HG03175 (cell line): Measurements from ENCODE around the gene GJA10.

ENCODE experiments used
- ATAC-seq: cut with Tn5 transposase; IDR thresholded peaks from one replicate; pipeline ENCODE4 v1.9.1; 2021; ENCODE audit warnings: mild to moderate bottlenecking, moderate library complexity; ENCODE audit not compliant: unreplicated experiment

GJA10 gene

DNA sequence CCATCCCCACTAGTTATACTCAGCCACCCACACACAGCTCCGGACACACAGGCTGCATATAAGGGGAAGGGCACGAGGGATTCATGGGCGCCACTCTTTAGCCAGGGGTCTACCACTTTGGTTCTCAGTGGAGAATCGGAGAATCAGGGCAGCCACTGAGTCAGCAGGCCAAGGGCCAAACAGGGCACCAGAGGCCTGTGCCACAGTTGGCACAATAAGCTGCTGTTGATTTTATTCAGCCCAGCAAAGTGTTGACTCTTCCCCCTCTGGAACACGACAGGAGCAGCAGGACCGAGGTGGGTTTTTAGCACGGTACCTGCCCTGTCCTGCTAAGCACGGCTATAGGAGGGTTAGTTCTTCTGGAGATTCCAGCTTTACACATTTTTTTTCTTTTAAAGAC is 48.3 kb downstream of the GJA10 start:
- ATAC-seq: no peak

DNA sequence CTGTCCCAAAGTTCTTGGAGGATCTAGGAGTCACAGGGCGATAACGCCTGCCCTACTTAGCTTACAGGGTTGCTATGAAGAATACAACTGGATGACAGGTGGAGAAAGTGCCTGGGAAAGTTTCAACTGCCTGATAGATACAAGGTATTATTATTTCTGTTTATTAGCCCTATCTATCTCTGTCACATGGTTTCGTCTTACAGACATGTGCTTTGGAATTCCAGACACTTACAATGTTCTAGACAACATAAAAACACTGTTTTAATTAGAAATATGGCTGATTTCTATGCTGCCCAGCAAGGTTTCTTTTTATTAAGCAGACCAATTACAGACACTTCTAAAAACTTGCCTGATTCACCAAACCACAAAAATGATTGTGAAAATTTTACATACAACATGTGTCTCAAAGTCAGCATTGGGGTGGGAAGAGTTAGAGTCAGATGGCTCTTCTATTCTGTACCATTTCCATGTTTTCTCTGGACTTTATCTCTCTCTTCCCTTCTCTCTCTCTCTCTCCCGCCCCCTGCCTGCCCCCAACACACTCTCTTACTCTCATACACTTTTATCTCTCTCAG is 50.0 kb downstream of the GJA10 start:
- no peak for ATAC-seq

DNA sequence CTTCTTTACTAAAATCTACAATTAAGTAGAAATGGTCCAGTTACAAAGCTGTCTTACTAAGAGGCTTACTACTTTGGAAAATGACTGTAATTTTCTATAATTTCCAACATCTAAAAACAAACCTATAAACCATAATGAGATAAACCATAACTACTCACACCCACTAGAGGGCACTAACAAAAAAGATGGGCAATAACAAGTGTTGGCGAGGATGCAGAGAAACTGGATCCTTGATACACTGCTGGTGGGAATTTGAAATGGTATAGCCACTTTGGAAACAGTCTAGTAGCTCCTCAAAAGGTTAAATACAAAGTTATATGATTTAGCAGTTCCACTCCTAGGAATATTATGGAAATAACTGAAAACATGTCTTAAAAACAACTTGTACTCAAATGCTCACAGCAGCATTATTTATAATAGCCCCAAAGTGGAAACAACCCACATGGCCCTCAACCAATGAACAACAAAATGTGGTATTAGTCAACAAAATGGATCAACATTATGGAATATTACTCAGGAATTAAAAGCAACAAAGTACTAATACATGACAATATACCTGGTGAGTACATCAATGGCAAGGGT is 50.6 kb downstream of the GJA10 start:
- ATAC-seq: no peak
